RWPE2 (cell line): Measurements from ENCODE around the gene HIRA.

Experiments
- ATAC-seq: fragments of 200-7000 bp; cut with Tn5 transposase; 3 replicates; pipeline ENCODE4 v1.9.1; 2021; ENCODE audit warnings: low read depth
- DNase-seq: peaks from one replicate; pipeline ENCODE4 v3.0.0-alpha.2; 2020; ENCODE audit warnings: low spot score
- H3K27ac ChIP-seq: fragments of 450-650 bp; 2 replicates; pipeline ENCODE4 v1.5.1; 2017; ENCODE audit warnings: mild to moderate bottlenecking; ENCODE audit not compliant: poor library complexity, severe bottlenecking
- H3K27me3 ChIP-seq: fragments of 250-450 bp; sonication (Bioruptor Pico); 2 replicates; pipeline ENCODE4 v1.5.1; 2021; ENCODE audit warnings: mild to moderate bottlenecking, moderate library complexity; ENCODE audit not compliant: insufficient read depth, poor library complexity, severe bottlenecking
- H3K36me3 ChIP-seq: fragments of 250-450 bp; sonication (Bioruptor Pico); 2 replicates; pipeline ENCODE4 v1.5.1; 2020; ENCODE audit warnings: low read depth, mild to moderate bottlenecking, moderate library complexity
- H3K4me1 ChIP-seq: fragments of 250-450 bp; sonication (Bioruptor Pico); 2 replicates; pipeline ENCODE4 v1.5.1; 2021; ENCODE audit warnings: mild to moderate bottlenecking, moderate library complexity; ENCODE audit not compliant: insufficient read depth, poor library complexity, severe bottlenecking
- H3K4me3 ChIP-seq: fragments of 250-450 bp; sonication (Bioruptor Pico); 2 replicates; pipeline ENCODE4 v1.5.1; 2021; ENCODE audit warnings: mild to moderate bottlenecking, moderate library complexity; ENCODE audit not compliant: severe bottlenecking
- H3K9me3 ChIP-seq: fragments of 250-450 bp; sonication (Bioruptor Pico); 2 replicates; pipeline ENCODE4 v1.5.1; 2021; ENCODE audit warnings: mild to moderate bottlenecking, moderate library complexity; ENCODE audit not compliant: severe bottlenecking
- CTCF ChIP-seq: fragments of 450-650 bp; IDR thresholded peaks from one replicate; pipeline ENCODE4 v1.5.1; 2017; ENCODE audit warnings: mild to moderate bottlenecking, moderate library complexity; ENCODE audit not compliant: poor library complexity, severe bottlenecking

Gene HIRA

GRCh38 chr22:19352217-19352616 is 79.3 kb downstream of the HIRA start:
- Histone ChIP-seq H3K4me1 (no peaks in the 10 kb centered on the region), H3K27ac (no peak overlapping the region), H3K4me3 (no peak overlapping the region), H3K36me3 (peaks cover 77% of the 10 kb centered on the region), H3K27me3 (no peaks in the 10 kb centered on the region), H3K9me3 (no peaks in the 10 kb centered on the region)
- ATAC-seq (no peak), DNase-seq (no peak)
- TF ChIP-seq CTCF: no peak

DNA sequence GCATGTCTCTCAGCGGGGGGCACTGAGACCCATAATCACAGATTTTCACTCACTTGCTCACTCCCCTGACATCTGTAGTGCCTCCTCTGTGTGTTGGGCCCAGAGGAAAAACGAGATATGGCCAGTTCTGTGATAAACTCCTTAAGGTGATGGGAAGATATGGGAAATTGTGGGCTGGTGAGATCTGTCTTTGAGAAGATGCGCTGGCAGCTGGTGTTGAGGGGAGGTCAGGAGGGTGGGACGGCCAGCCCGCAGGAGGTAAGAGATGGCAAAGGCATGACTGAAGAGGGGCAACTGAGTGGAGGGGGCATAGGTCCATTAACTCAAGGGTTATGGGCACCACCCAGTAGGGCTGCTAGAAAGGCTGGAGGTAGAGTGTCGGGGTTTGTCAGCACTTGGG is 79.9 kb downstream of the HIRA start:
- no peak for DNase-seq
- H3K9me3 ChIP-seq: no peaks in the 10 kb centered on the region
- H3K27ac ChIP-seq: no peak overlapping the region
- H3K4me1 ChIP-seq: no peaks in the 10 kb centered on the region
- no peak for TF ChIP-seq CTCF
- peaks cover 77% of the 10 kb centered on the region for H3K36me3 ChIP-seq
- no peak overlapping the region for H3K4me3 ChIP-seq
- ATAC-seq: no peak
- H3K27me3 ChIP-seq: no peaks in the 10 kb centered on the region

GRCh38 chr22:19350947-19351346 is 80.6 kb downstream of the HIRA start:
- Histone ChIP-seq H3K36me3 (peaks cover 71% of the 10 kb centered on the region), H3K27me3 (no peaks in the 10 kb centered on the region), H3K4me1 (no peaks in the 10 kb centered on the region), H3K9me3 (no peaks in the 10 kb centered on the region), H3K4me3 (no peak overlapping the region), H3K27ac (no peak overlapping the region)
- DNase-seq (no peak), ATAC-seq (no peak)
- no peak for TF ChIP-seq CTCF

- Histone ChIP-seq H3K9me3 (no peaks in the 10 kb centered on the region), H3K4me1 (no peaks in the 10 kb centered on the region), H3K27ac (no peak overlapping the region), H3K4me3 (no peak overlapping the region), H3K36me3 (peaks cover 68% of the 10 kb centered on the region), H3K27me3 (no peaks in the 10 kb centered on the region)
- ATAC-seq (no peak), DNase-seq (no peak)
- no peak for TF ChIP-seq CTCF
Measured at GRCh38 chr22:19350476-19350859, 81.1 kb downstream of the HIRA start.

GRCh38 chr22:19349778-19350475 is 81.6 kb downstream of the HIRA start:
- H3K27me3 ChIP-seq: no peaks in the 10 kb centered on the region
- no peak overlapping the region for H3K27ac ChIP-seq
- TF ChIP-seq CTCF: no peak
- ATAC-seq: no peak
- no peak overlapping the region for H3K4me3 ChIP-seq
- DNase-seq: no peak
- peaks cover 68% of the 10 kb centered on the region for H3K36me3 ChIP-seq
- H3K9me3 ChIP-seq: no peaks in the 10 kb centered on the region
- H3K4me1 ChIP-seq: no peaks in the 10 kb centered on the region
